A549 (cell line): ENCODE results near the gene SLC66A3. TPM values are rescaled to one million over a fixed set of nuclear protein-coding genes. Genes with fewer than 3 reads are reported as not detected.

ENCODE experiments used
- ATAC-seq, 2 experiments: fragments of 200-7000 bp in 1 of 2; fragments of >200 bp in 1 of 2; cut with Nextera tagmentation in 1 of 2; cut with Tn5 transposase in 1 of 2; 3 replicates each; pipeline versions ENCODE4 v1.8.0 to v1.9.1; 2018 to 2020; ENCODE audit warnings: mild to moderate bottlenecking in 1 of 2, moderate library complexity in 1 of 2
- CTCF ChIA-PET: fragments of 300-600 bp; sonication (Branson Sonifier 250); formaldehyde crosslinking; extraction: SDS; loops from one replicate; lab custom pipeline; 2021; ENCODE audit warnings: antibody characterized with exemption, inconsistent platforms; lab: Yijun Ruan, JAX
- POLR2A ChIA-PET: fragments of 350-600 bp; formaldehyde crosslinking; extraction: SDS; loops from one replicate; lab custom pipeline; 2021; ENCODE audit warnings: antibody characterized with exemption, inconsistent platforms; lab: Yijun Ruan, JAX
- DNase-seq, 2 experiments: peaks; one replicate each; pipeline versions ENCODE4 v3.0.0 to v3.0.0-alpha.2; 2011 to 2016; ENCODE audit warnings: low read depth in 1 of 2, low spot score in 1 of 2
- FAIRE-seq: peaks from 2 replicates; lab custom pipeline; 2011; peaks lifted over from hg19 to GRCh38; lab: Jason Lieb, UNC
- H3K27ac ChIP-seq, 2 experiments: fragments of >200 bp; sonication (Bioruptor Twin); formaldehyde crosslinking; 3 replicates each; pipeline ENCODE4 v1.5.1; 2016 to 2017
- H3K4me1 ChIP-seq: fragments of >200 bp; sonication (Bioruptor Twin); formaldehyde crosslinking; 3 replicates; pipeline ENCODE4 v1.6.1; 2016
- H3K4me2 ChIP-seq: fragments of >200 bp; sonication (Bioruptor Twin); formaldehyde crosslinking; 3 replicates; pipeline ENCODE4 v1.6.1; 2016
- H3K4me3 ChIP-seq: fragments of >200 bp; sonication (Bioruptor Twin); formaldehyde crosslinking; 3 replicates; pipeline ENCODE4 v1.5.1; 2016
- H3K9me3 ChIP-seq: fragments of >200 bp; sonication (Bioruptor Twin); formaldehyde crosslinking; 3 replicates; pipeline ENCODE4 v1.6.1; 2016
- BHLHE40 ChIP-seq: IDR thresholded peaks from 2 replicates; pipeline ENCODE4 v1.6.1; 2012; ENCODE audit warnings: low read depth, low read length, inconsistent platforms
- CBX8 ChIP-seq: fragments of 200-600 bp; sonication (generic); IDR thresholded peaks from 2 replicates; pipeline ENCODE4 v1.6.1; 2016
- CEBPB ChIP-seq, 2 experiments: fragments of >200 bp in 1 of 2; sonication (Bioruptor Twin) in 1 of 2; formaldehyde crosslinking in 1 of 2; IDR thresholded peaks; 2 replicates each; pipeline ENCODE4 v1.6.1; 2012 to 2016
- EHF ChIP-seq: fragments of 250-450 bp; sonication (Bioruptor Pico); IDR thresholded peaks from 2 replicates; pipeline ENCODE4 v1.5.0; 2020; ENCODE audit warnings: mild to moderate bottlenecking
- HDAC2 ChIP-seq: fragments of 200-600 bp; sonication (generic); IDR thresholded peaks from 2 replicates; pipeline ENCODE4 v1.6.1; 2016
- HOXA7 ChIP-seq: fragments of 250-450 bp; sonication (Bioruptor Pico); IDR thresholded peaks from 2 replicates; pipeline ENCODE4 v1.5.0; 2020; ENCODE audit warnings: mild to moderate bottlenecking, moderate library complexity
- NFE2L2 ChIP-seq: fragments of 150-350 bp; conservative IDR thresholded peaks from 2 replicates; pipeline ENCODE4 v1.6.1; 2014; ENCODE audit warnings: low read length
- NR3C1 ChIP-seq: fragments of >200 bp; sonication (Bioruptor Twin); formaldehyde crosslinking; IDR thresholded peaks from 3 replicates; pipeline ENCODE4 v1.6.1; 2017
- PHF8 ChIP-seq: fragments of 200-600 bp; sonication (generic); IDR thresholded peaks from 2 replicates; pipeline ENCODE4 v1.6.1; 2016; ENCODE audit warnings: low read depth, mild to moderate bottlenecking, antibody characterized with exemption, moderate library complexity, borderline replicate concordance
- POLR2A ChIP-seq: IDR thresholded peaks from 2 replicates; pipeline ENCODE4 v1.6.1; 2012; ENCODE audit warnings: mild to moderate bottlenecking, low read length
- POLR2AphosphoS2 ChIP-seq: conservative IDR thresholded peaks from 2 replicates; pipeline ENCODE4 v1.6.1; 2012; ENCODE audit warnings: low read length, improper control_type of control experiment, inconsistent platforms
- RCOR1 ChIP-seq: fragments of 150-350 bp; IDR thresholded peaks from 2 replicates; pipeline ENCODE4 v1.6.1; 2014; ENCODE audit warnings: antibody characterized with exemption, low read length, low read depth
- SREBF2 ChIP-seq: fragments of 450-650 bp; IDR thresholded peaks from 2 replicates; pipeline ENCODE4 v1.6.1; 2014; ENCODE audit warnings: mild to moderate bottlenecking, moderate library complexity
- ZFP36 ChIP-seq: fragments of 450-650 bp; IDR thresholded peaks from 2 replicates; pipeline ENCODE4 v1.6.1; 2014; ENCODE audit warnings: borderline replicate concordance; ENCODE audit not compliant: partially characterized antibody
- WGBS: methylation state at CpG from one replicate; pipeline ENCODE4 v1.1.6; 2017; ENCODE audit errors: missing lambda C conversion rate; 5-methylcytosine and 5-hydroxymethylcytosine counted together
- polyA plus RNA-seq, 4 experiments: library from polyadenylated mRNA; depleted of rRNA in 3 of 4; stranded (reverse); fragments of >200 nt; fragmentation: RNase III in 1 of 4; extraction: RNeasy Plus Mini Kit Qiagen cat#74134 plus additional on column Dnase treatment in 1 of 4; gene quantifications; 2 replicates in 3 of 4; 3 replicates in 1 of 4; pipeline ENCODE4 v1.2.3, GENCODE V29; 2011 to 2017
- TF ChIP-seq, protein P1 (sequence below): IDR thresholded peaks from 2 replicates; pipeline ENCODE4 v1.6.1; 2012; ENCODE audit warnings: low read depth, borderline replicate concordance
- TF ChIP-seq, protein P2 (sequence below): IDR thresholded peaks from 2 replicates; pipeline ENCODE4 v1.6.1; 2012
- TF ChIP-seq, protein P3 (sequence below): fragments of >200 bp; sonication (Bioruptor Twin); formaldehyde crosslinking; IDR thresholded peaks from 3 replicates; pipeline ENCODE4 v1.6.1; 2016
- TF ChIP-seq, protein P4 (sequence below): fragments of 200-600 bp; sonication (generic); IDR thresholded peaks from 2 replicates; pipeline ENCODE4 v1.6.1; 2016; ENCODE audit warnings: antibody characterized with exemption, mild to moderate bottlenecking, moderate library complexity

The SLC66A3 gene
- polyA plus RNA-seq, 2 of the 4 experiments (the other 2 are of a cell fraction) = 24.9 to 69.8 TPM

DNA sequence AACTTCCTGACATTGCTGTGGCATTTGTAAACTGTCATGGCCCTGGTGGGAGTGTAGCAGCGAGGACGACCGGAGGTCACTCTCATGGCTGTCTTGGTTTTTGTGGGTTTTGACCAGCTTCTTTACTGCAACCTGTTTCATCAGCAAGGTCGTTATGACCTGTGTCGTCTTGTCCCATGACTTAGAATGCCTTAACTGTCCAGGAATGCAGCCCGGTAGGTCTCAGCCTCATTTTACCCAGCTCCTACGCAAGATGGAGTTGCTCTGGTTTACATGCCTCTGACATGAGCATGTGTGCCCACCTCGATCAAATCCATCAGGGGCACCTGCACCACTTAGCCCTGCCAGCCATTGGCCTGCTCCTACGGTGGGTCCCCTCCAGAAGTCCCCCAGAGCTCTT is 32.9 kb upstream of the SLC66A3 start:
- CTCF ChIA-PET = interaction anchor here (0.5 to 24.7 kb wide), 10 partner anchors 8 to 362 kb away, joined by 3 to 1025 read pairs (median 8); partner anchors contain the start of gene KCNF1
- Histone ChIP-seq H3K4me3 (no peak overlapping the region), H3K9me3 (no peaks in the 10 kb centered on the region), H3K4me2 (no peak overlapping the region), H3K27ac (no peak overlapping the region), H3K4me1 (no peaks in the 10 kb centered on the region)
- TF ChIP-seq, protein P1, sequence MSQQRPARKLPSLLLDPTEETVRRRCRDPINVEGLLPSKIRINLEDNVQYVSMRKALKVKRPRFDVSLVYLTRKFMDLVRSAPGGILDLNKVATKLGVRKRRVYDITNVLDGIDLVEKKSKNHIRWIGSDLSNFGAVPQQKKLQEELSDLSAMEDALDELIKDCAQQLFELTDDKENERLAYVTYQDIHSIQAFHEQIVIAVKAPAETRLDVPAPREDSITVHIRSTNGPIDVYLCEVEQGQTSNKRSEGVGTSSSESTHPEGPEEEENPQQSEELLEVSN = no peak
- TF ChIP-seq, protein P2, sequence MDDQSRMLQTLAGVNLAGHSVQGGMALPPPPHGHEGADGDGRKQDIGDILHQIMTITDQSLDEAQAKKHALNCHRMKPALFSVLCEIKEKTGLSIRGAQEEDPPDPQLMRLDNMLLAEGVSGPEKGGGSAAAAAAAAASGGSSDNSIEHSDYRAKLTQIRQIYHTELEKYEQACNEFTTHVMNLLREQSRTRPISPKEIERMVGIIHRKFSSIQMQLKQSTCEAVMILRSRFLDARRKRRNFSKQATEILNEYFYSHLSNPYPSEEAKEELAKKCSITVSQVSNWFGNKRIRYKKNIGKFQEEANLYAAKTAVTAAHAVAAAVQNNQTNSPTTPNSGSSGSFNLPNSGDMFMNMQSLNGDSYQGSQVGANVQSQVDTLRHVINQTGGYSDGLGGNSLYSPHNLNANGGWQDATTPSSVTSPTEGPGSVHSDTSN = no peak
- TF ChIP-seq, protein P3, sequence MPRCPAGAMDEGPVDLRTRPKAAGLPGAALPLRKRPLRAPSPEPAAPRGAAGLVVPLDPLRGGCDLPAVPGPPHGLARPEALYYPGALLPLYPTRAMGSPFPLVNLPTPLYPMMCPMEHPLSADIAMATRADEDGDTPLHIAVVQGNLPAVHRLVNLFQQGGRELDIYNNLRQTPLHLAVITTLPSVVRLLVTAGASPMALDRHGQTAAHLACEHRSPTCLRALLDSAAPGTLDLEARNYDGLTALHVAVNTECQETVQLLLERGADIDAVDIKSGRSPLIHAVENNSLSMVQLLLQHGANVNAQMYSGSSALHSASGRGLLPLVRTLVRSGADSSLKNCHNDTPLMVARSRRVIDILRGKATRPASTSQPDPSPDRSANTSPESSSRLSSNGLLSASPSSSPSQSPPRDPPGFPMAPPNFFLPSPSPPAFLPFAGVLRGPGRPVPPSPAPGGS = no peak
- TF ChIP-seq HDAC2 (no peak), PHF8 (no peak), POLR2A (no peak), POLR2AphosphoS2 (no peak), CBX8 (no peak), NR3C1 (no peak), HOXA7 (no peak), CEBPB (IDR thresholded peaks at IDR 0.05) (no peak), BHLHE40 (no peak), EHF (CRISPR knock-in tag) (no peak), ZFP36 (no peak)
- TF ChIP-seq, protein P4, sequence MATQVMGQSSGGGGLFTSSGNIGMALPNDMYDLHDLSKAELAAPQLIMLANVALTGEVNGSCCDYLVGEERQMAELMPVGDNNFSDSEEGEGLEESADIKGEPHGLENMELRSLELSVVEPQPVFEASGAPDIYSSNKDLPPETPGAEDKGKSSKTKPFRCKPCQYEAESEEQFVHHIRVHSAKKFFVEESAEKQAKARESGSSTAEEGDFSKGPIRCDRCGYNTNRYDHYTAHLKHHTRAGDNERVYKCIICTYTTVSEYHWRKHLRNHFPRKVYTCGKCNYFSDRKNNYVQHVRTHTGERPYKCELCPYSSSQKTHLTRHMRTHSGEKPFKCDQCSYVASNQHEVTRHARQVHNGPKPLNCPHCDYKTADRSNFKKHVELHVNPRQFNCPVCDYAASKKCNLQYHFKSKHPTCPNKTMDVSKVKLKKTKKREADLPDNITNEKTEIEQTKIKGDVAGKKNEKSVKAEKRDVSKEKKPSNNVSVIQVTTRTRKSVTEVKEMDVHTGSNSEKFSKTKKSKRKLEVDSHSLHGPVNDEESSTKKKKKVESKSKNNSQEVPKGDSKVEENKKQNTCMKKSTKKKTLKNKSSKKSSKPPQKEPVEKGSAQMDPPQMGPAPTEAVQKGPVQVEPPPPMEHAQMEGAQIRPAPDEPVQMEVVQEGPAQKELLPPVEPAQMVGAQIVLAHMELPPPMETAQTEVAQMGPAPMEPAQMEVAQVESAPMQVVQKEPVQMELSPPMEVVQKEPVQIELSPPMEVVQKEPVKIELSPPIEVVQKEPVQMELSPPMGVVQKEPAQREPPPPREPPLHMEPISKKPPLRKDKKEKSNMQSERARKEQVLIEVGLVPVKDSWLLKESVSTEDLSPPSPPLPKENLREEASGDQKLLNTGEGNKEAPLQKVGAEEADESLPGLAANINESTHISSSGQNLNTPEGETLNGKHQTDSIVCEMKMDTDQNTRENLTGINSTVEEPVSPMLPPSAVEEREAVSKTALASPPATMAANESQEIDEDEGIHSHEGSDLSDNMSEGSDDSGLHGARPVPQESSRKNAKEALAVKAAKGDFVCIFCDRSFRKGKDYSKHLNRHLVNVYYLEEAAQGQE = no peak
- DNase-seq = no peak
- ATAC-seq = no peak
- no peak for FAIRE-seq
- 69% methylated on average over 9 of the region's 9 CpGs for WGBS
- POLR2A ChIA-PET = no interaction called here

DNA sequence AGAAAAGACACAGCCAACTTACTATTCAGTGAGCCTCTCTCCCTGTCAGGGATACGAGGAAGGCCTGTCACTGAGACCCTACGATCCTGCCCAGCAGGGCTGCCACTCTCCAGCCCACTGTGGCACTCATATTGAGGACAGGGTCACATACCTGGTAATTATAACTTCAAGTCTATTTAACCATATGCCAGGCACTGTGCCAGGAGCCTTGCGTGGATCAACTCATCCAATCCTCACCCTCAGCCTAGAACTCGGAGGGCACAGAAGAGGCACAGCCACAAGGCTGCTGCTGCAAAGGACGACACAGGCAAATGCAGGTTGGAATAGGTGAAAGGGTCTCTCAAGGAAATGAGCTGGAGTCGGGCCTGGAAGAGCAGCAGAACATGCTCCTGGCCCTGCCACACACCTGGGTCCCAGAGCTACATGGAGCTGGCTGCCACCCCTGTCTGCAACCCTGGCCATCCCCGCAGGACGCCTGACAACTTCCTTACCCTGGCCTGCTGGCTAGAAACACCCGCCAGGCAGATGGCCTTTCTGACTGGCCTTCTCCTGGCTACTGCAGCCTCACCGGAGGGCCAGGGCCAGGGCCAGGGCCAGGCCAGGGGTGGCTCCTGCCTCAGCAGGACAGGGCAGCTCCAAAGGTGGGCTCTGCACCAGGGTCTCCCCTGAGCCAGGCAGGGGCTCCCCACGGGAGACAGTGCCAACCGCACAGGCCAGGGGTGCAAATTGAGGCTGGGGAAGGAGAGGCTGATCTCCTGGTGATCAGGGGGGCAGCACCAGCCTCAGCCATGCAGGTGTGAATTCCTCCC is 32.1 kb upstream of the SLC66A3 start:
- POLR2A ChIA-PET = no interaction called here

More for the DNA sequence above, 32.1 kb upstream of the SLC66A3 start:
- CTCF ChIA-PET = interaction anchor here (0.9 to 24.7 kb wide), 50 partner anchors 8 to 559 kb away, joined by 3 to 1025 read pairs (median 7); partner anchors contain the start of genes KCNF1, PDIA6 and SLC66A3
- DNase-seq = no peak
- 75% methylated on average over 12 of the region's 12 CpGs for WGBS
- peak in 1 of 2 experiments; percentile 7; a peak in 3 of 6 replicates for ATAC-seq
- no peaks in the 10 kb centered on the region for H3K9me3 ChIP-seq
- H3K4me2 ChIP-seq = no peak overlapping the region
- no peak overlapping the region for H3K4me3 ChIP-seq
- FAIRE-seq = no peak
- H3K27ac ChIP-seq = no peak overlapping the region
- TF ChIP-seq NFE2L2 (no peak), RCOR1 (no peak), SREBF2 (no peak)
- TF ChIP-seq, protein P3 = no peak
- no peaks in the 10 kb centered on the region for H3K4me1 ChIP-seq
